WTC11 (cell line): ENCODE data around the gene KCNJ6. TPM values are rescaled to one million over a fixed set of nuclear protein-coding genes. Genes with fewer than 3 reads are reported as not detected.

ENCODE experiments used
- ATAC-seq: fragments of 200-7000 bp; cut with Tn5 transposase; 2 replicates; pipeline ENCODE4 v1.10.0; 2021; ENCODE audit warnings: mild to moderate bottlenecking, moderate library complexity
- CTCF ChIA-PET: fragments of 300-600 bp; sonication (Branson Sonifier 250); formaldehyde crosslinking; loops from one replicate; lab custom pipeline; 2021; ENCODE audit warnings: antibody characterized with exemption; lab: Charles Lee
- POLR2A ChIA-PET: fragments of 350-600 bp; sonication (Branson Sonifier 250); formaldehyde crosslinking; loops from one replicate; lab custom pipeline; 2021; ENCODE audit warnings: antibody characterized with exemption; lab: Charles Lee
- DNase-seq: peaks from one replicate; pipeline ENCODE4 v3.0.0; 2021; ENCODE audit warnings: low spot score
- H3K27ac Mint-ChIP-seq: 2 replicates; pipeline ENCODE4 v1.8.0; 2021; ENCODE audit warnings: mixed read lengths
- H3K27me3 Mint-ChIP-seq: 2 replicates; pipeline ENCODE4 v1.8.0; 2021; ENCODE audit warnings: low read depth, mild to moderate bottlenecking, moderate library complexity, mixed read lengths
- H3K36me3 Mint-ChIP-seq: 2 replicates; pipeline ENCODE4 v1.8.0; 2021; ENCODE audit warnings: mixed read lengths
- H3K4me1 Mint-ChIP-seq: 2 replicates; pipeline ENCODE4 v1.8.0; 2022; ENCODE audit warnings: mixed read lengths
- H3K4me3 Mint-ChIP-seq: 2 replicates; pipeline ENCODE4 v1.8.0; 2021; ENCODE audit warnings: mild to moderate bottlenecking, moderate library complexity, mixed read lengths
- H3K9me3 Mint-ChIP-seq: 2 replicates; pipeline ENCODE4 v1.8.0; 2021; ENCODE audit warnings: mixed read lengths
- ARID4B ChIP-seq: sonication (generic); formaldehyde crosslinking; IDR thresholded peaks from 2 replicates; pipeline ENCODE4 v1.8.0; 2023; ENCODE audit warnings: missing genetic modification reagents, mild to moderate bottlenecking, borderline replicate concordance
- ATF1 ChIP-seq: sonication (generic); formaldehyde crosslinking; IDR thresholded peaks from 2 replicates; pipeline ENCODE4 v1.8.1; 2023; ENCODE audit warnings: mild to moderate bottlenecking, moderate library complexity, missing genetic modification reagents
- CREM ChIP-seq: sonication (generic); formaldehyde crosslinking; IDR thresholded peaks from 2 replicates; pipeline ENCODE4 v1.8.1; 2022; ENCODE audit warnings: mild to moderate bottlenecking, missing genetic modification reagents, moderate library complexity
- E2F1 ChIP-seq: sonication (generic); formaldehyde crosslinking; IDR thresholded peaks from 2 replicates; pipeline ENCODE4 v1.8.0; 2022; ENCODE audit warnings: mild to moderate bottlenecking, missing genetic modification reagents
- ELF4 ChIP-seq: sonication (generic); formaldehyde crosslinking; IDR thresholded peaks from 2 replicates; pipeline ENCODE4 v1.8.1; 2022; ENCODE audit warnings: low read depth, mild to moderate bottlenecking, moderate library complexity, missing genetic modification reagents
- FOXP1 ChIP-seq: sonication (generic); formaldehyde crosslinking; IDR thresholded peaks from 2 replicates; pipeline ENCODE4 v1.8.0; 2022; ENCODE audit warnings: missing genetic modification reagents, mild to moderate bottlenecking, moderate library complexity, borderline replicate concordance
- HMGXB4 ChIP-seq: sonication (generic); formaldehyde crosslinking; IDR thresholded peaks from 2 replicates; pipeline ENCODE4 v1.8.1; 2023; ENCODE audit warnings: mild to moderate bottlenecking, moderate library complexity, missing genetic modification reagents
- MAX ChIP-seq: sonication (generic); formaldehyde crosslinking; IDR thresholded peaks from 2 replicates; pipeline ENCODE4 v1.8.0; 2022; ENCODE audit warnings: mild to moderate bottlenecking, missing genetic modification reagents
- MLX ChIP-seq: sonication (generic); formaldehyde crosslinking; IDR thresholded peaks from 2 replicates; pipeline ENCODE4 v1.8.1; 2023; ENCODE audit warnings: mild to moderate bottlenecking, missing genetic modification reagents, moderate library complexity
- MYBL2 ChIP-seq: sonication (generic); formaldehyde crosslinking; IDR thresholded peaks from 2 replicates; pipeline ENCODE4 v1.8.1; 2023; ENCODE audit warnings: mild to moderate bottlenecking, moderate library complexity, missing genetic modification reagents
- NFATC4 ChIP-seq: fragments of 250-450 bp; sonication (Bioruptor Pico); IDR thresholded peaks from 2 replicates; pipeline ENCODE4 v1.9.0; 2021; ENCODE audit warnings: mild to moderate bottlenecking
- NR1H2 ChIP-seq: sonication (generic); formaldehyde crosslinking; IDR thresholded peaks from 2 replicates; pipeline ENCODE4 v1.9.0; 2021; ENCODE audit warnings: mild to moderate bottlenecking, moderate library complexity, missing genetic modification reagents
- PRDM15 ChIP-seq: sonication (generic); formaldehyde crosslinking; IDR thresholded peaks from 2 replicates; pipeline ENCODE4 v1.8.0; 2022; ENCODE audit warnings: missing genetic modification reagents
- SP1 ChIP-seq: sonication (generic); formaldehyde crosslinking; conservative IDR thresholded peaks from 2 replicates; pipeline ENCODE4 v1.8.1; 2022; ENCODE audit warnings: missing genetic modification reagents
- TEAD1 ChIP-seq: sonication (generic); formaldehyde crosslinking; IDR thresholded peaks from 2 replicates; pipeline ENCODE4 v1.8.0; 2022; ENCODE audit warnings: mild to moderate bottlenecking, missing genetic modification reagents
- USF2 ChIP-seq: sonication (generic); formaldehyde crosslinking; IDR thresholded peaks from 2 replicates; pipeline ENCODE4 v1.8.1; 2023; ENCODE audit warnings: mild to moderate bottlenecking, missing genetic modification reagents, moderate library complexity
- ZNF232 ChIP-seq: sonication (generic); formaldehyde crosslinking; IDR thresholded peaks from 2 replicates; pipeline ENCODE4 v1.8.0; 2022; ENCODE audit warnings: mild to moderate bottlenecking, missing genetic modification reagents
- ZNF423 ChIP-seq: fragments of 250-450 bp; sonication (Bioruptor Pico); IDR thresholded peaks from 2 replicates; pipeline ENCODE4 v2.1.2; 2022; ENCODE audit warnings: mild to moderate bottlenecking, moderate library complexity
- total RNA-seq: library from RNA; stranded (reverse); gene quantifications from 3 replicates; pipeline ENCODE4 v1.2.3, GENCODE V29; 2021
- TF ChIP-seq, protein P1 (sequence below): sonication (generic); formaldehyde crosslinking; conservative IDR thresholded peaks from 2 replicates; pipeline ENCODE4 v1.8.1; 2022; ENCODE audit warnings: mild to moderate bottlenecking, missing genetic modification reagents
- TF ChIP-seq, protein P2 (sequence below): fragments of 200-600 bp; IDR thresholded peaks from 2 replicates; pipeline ENCODE4 v1.8.0; 2022; ENCODE audit warnings: antibody characterized with exemption

KCNJ6 gene
- total RNA-seq, 1 experiment from 2014 or later, result 0.35 TPM

DNA sequence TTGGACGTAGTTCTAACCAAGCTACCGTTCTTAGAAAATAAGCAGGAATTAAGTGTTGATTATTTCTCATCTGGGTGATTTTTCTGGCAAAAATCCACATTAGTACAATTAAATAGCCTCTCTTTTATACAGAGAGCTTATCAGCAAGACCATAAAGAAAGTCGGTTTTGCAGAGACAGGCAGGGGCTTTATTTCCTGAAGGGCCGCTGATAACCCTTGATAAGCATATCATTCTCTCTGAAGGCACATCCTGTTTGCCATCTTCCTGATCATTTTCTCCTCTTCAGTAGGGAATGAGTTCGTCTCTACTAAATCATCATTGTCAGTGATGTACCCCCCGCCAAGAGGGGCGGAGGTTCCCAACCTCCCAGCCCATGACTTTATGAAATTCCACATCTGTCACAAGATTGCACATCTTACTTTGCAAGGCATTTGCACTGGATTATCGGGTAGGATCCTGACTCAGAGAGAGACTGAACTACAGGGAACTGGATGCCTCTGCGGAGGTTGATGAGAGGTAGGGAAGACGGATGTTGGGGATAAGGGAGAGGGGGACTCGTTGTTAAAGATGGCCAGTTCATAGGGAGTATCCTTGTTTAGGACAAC lies 115.7 kb downstream of the KCNJ6 start (continued):
- TF ChIP-seq USF2, result no peak
- TF ChIP-seq, all 79 proteins: peak for 0

- H3K27ac Mint-ChIP-seq, result no peak overlapping the region
- no peak for ATAC-seq
Measured at GRCh38 chr21:37800057-37800455, 116.2 kb downstream of the KCNJ6 start.

More at GRCh38 chr21:37800057-37800455, 116.2 kb downstream of the KCNJ6 start:
- Mint-ChIP-seq H3K4me3 (no peak overlapping the region), H3K9me3 (peaks cover 10% of the 10 kb centered on the region), H3K27me3 (no peaks in the 10 kb centered on the region), H3K36me3 (no peaks in the 10 kb centered on the region), H3K4me1 (no peaks in the 10 kb centered on the region)
- POLR2A ChIA-PET, result no interaction called here
- TF ChIP-seq MAX (CRISPR knock-in tag), result no peak
- TF ChIP-seq TEAD1 (CRISPR knock-in tag), result no peak
- no peak for TF ChIP-seq PRDM15 (CRISPR knock-in tag)
- no peak for TF ChIP-seq CREM (CRISPR knock-in tag)
- no peak for TF ChIP-seq MLX
- TF ChIP-seq ARID4B (CRISPR knock-in tag), result no peak
- TF ChIP-seq NFATC4 (CRISPR knock-in tag), result no peak
- no peak for TF ChIP-seq HMGXB4
- no peak for TF ChIP-seq ZNF423 (CRISPR knock-in tag)
- TF ChIP-seq, protein P1, sequence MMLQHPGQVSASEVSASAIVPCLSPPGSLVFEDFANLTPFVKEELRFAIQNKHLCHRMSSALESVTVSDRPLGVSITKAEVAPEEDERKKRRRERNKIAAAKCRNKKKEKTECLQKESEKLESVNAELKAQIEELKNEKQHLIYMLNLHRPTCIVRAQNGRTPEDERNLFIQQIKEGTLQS (CRISPR knock-in tag), result no peak
- no peak for TF ChIP-seq MYBL2
- TF ChIP-seq SP1 (CRISPR knock-in tag), result no peak
- TF ChIP-seq FOXP1 (CRISPR knock-in tag), result no peak
- TF ChIP-seq NR1H2 (CRISPR knock-in tag), result no peak
- TF ChIP-seq E2F1 (CRISPR knock-in tag), result no peak
- TF ChIP-seq ELF4 (CRISPR knock-in tag), result no peak
- no peak for TF ChIP-seq ZNF232 (CRISPR knock-in tag)
- TF ChIP-seq, protein P2, sequence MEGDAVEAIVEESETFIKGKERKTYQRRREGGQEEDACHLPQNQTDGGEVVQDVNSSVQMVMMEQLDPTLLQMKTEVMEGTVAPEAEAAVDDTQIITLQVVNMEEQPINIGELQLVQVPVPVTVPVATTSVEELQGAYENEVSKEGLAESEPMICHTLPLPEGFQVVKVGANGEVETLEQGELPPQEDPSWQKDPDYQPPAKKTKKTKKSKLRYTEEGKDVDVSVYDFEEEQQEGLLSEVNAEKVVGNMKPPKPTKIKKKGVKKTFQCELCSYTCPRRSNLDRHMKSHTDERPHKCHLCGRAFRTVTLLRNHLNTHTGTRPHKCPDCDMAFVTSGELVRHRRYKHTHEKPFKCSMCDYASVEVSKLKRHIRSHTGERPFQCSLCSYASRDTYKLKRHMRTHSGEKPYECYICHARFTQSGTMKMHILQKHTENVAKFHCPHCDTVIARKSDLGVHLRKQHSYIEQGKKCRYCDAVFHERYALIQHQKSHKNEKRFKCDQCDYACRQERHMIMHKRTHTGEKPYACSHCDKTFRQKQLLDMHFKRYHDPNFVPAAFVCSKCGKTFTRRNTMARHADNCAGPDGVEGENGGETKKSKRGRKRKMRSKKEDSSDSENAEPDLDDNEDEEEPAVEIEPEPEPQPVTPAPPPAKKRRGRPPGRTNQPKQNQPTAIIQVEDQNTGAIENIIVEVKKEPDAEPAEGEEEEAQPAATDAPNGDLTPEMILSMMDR, result no peak
- no peak for TF ChIP-seq ATF1 (CRISPR knock-in tag)
- CTCF ChIA-PET, result interaction anchor here (1.6 kb wide), 1 partner anchor 88 kb away, joined by 4 read pairs; no protein-coding TSS in a partner anchor
- no peak for DNase-seq
